Stomach smooth muscle (tissue), 2 donors: ENCODE data around the gene CCDC183.
"Not testable (repeated sequence)": the region's sequence is repeated elsewhere in the genome, so short reads cannot be mapped to it uniquely, and the experiment has no call there.

Experiments used
- H3K27ac ChIP-seq: one replicate; pipeline ENCODE4 v1.7.0; 2013; ENCODE audit warnings: mild to moderate bottlenecking, low read length, inconsistent platforms
- H3K27me3 ChIP-seq, 2 donors: one replicate each; pipeline ENCODE4 v1.7.0; 2013; ENCODE audit warnings: low read length in 2 of 2; ENCODE audit not compliant: insufficient read depth in 2 of 2, control insufficient read depth in 1 of 2
- H3K36me3 ChIP-seq, 2 donors: one replicate each; pipeline ENCODE4 v1.7.0; 2013; ENCODE audit warnings: low read length in 2 of 2; ENCODE audit not compliant: control insufficient read depth in 2 of 2, insufficient read depth in 2 of 2
- H3K4me1 ChIP-seq: one replicate; pipeline ENCODE4 v1.7.0; 2013; ENCODE audit warnings: low read length; ENCODE audit not compliant: control insufficient read depth, insufficient read depth
- H3K4me3 ChIP-seq, 2 donors: one replicate each; pipeline ENCODE4 v1.7.0; 2013; ENCODE audit warnings: low read length in 2 of 2
- H3K9ac ChIP-seq, 2 donors: one replicate each; pipeline ENCODE4 v1.7.0; 2013; ENCODE audit warnings: low read length in 2 of 2, mild to moderate bottlenecking in 1 of 2
- H3K9me3 ChIP-seq, 2 donors: one replicate each; pipeline ENCODE4 v1.7.0; 2013; ENCODE audit warnings: low read length in 2 of 2; ENCODE audit not compliant: control insufficient read depth in 2 of 2
- donor health status: healthy.
- donor health status: Pancreatic carcinoma.

The CCDC183 gene

DNA sequence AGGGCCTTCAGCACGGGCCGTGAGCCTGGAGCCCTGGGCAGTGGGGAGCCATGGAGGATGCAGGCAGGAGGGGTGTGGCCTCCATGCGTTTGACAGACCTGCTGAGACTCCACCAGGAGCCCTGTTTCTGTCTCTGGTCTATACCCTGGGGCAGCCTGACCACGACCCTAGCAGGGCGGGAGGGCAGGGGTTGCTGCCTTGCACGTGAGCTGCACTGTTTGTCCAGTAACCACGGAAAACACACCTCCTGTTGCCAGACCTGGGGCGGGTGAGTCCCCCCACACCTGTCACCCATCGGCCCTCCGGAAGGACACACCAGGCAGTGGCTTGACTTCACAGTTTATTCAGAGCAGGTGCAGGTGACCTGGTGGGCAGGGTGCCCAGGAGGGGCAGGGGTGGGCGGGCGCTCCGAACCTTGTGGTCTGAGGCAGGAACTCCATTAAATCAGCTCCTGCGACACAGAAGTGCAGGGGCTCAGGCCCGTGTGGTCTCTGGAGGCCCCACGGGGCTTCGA is 42.0 kb upstream of the CCDC183 start:
- H3K27ac ChIP-seq: no peak overlapping the region
- H3K9ac ChIP-seq: no peak overlapping the region
- H3K9me3 ChIP-seq: peaks cover 0 to 5% of the 10 kb centered on the region in 2 donors
- H3K27me3 ChIP-seq: peaks cover 0 to 6% of the 10 kb centered on the region in 2 donors
- H3K4me1 ChIP-seq: no peaks in the 10 kb centered on the region
- H3K36me3 ChIP-seq: no peaks in the 10 kb centered on the region
- no peak overlapping the region for H3K4me3 ChIP-seq

DNA sequence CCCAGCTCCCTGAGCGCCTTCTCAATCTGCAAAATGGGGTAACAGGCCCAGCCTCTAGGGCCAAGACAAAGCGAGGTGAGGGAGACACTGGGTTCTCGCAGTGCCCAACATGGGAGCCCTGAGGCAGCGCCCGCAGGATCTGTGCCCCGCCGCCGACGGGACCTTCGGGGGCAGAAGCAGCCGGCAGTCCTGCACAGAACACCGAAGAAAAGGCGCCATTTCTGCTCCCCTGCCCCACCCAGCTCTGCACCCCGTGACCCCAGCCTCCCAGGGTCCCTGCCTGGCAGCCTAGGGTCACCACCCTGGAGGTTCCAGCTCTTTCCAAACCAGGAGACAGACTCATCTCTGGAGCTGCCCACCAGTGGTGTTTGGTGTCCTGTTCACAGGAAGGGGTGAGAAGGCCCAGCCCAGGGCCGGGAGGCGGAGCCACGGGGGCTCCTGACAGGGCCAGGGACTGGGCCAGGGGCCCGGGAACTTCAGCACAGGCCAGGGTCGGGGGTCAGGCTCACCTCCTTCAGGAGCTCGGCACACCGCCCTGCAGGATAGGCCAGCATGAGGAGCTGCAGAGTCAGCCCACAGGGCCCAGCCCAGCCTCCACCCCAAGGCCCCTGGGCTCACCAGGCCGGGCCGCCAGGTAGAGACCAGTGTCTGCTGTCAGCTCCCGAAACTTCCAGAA is 41.4 kb upstream of the CCDC183 start:
- H3K4me3 ChIP-seq: no peak overlapping the region
- H3K27ac ChIP-seq: no peak overlapping the region
- no peaks in the 10 kb centered on the region for H3K4me1 ChIP-seq
- peaks cover 0 to 6% of the 10 kb centered on the region in 2 donors for H3K27me3 ChIP-seq
- no peaks in the 10 kb centered on the region for H3K36me3 ChIP-seq
- peaks cover 0 to 5% of the 10 kb centered on the region in 2 donors for H3K9me3 ChIP-seq
- no peak overlapping the region for H3K9ac ChIP-seq

DNA sequence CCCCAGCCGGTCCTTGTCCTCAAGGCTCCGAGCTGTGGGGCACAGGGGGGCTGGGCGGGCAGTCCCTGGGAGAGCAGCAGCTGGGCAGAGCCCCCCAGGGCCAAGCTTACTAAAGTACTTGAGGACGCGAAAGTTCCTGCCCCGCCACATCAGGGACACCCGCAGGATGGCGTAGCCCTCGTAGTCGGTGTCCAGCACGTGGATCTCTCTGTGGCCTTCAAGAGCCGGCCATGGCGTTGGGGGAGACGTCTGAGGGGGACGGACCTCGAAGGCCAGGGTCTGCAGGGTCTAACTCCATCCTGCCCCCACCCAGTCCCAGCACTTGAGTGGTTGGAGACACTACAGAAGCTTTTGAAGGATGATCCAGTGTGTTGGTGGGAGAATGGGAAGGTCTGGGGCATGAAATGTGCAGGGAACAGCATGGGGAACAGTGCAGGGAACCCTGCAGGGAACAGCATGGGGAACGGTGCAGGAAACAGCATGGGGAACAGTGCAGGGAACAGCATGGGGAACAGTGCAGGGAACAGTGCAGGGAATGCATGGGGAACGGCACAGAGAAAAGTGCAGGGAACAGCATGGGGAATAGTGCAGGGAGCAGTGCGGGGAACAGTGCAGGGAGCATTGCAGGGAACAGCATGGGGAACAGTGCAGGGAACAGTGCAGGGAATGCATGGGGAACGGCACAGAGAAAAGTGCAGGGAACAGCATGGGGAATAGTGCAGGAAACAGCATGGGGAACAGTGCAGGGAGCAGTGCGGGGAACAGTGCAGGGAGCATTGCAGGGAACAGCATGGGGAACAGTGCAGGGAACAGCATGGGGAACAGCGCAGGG is 40.6 kb upstream of the CCDC183 start:
- H3K36me3 ChIP-seq, H3K4me1 ChIP-seq, H3K27ac ChIP-seq, H3K4me3 ChIP-seq, H3K9ac ChIP-seq, H3K9me3 ChIP-seq: not testable (repeated sequence)
- H3K27me3 ChIP-seq: peaks cover 0 to 10% of the 10 kb centered on the region in 2 donors

DNA sequence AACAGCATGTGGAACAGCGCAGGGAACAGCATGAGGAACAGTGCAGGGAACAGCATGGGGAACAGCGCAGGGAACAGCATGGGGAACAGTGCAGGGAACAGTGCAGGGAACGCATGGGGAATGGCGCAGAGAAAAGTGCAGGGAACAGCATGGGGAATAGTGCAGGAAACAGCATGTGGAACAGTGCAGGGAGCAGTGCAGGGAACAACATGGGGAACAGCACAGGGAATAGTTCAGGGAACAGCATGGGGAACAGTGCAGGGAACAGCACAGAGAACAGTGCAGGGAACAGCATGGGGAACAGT is 40.1 kb upstream of the CCDC183 start:
- Histone ChIP-seq H3K27ac (no peak overlapping the region), H3K9ac (no peak overlapping the region), H3K9me3 (peaks cover 0 to 5% of the 10 kb centered on the region in 2 donors), H3K36me3 (no peaks in the 10 kb centered on the region), H3K4me3 (no peak overlapping the region), H3K27me3 (peaks cover 0 to 10% of the 10 kb centered on the region in 2 donors), H3K4me1 (peaks cover 3% of the 10 kb centered on the region)

DNA sequence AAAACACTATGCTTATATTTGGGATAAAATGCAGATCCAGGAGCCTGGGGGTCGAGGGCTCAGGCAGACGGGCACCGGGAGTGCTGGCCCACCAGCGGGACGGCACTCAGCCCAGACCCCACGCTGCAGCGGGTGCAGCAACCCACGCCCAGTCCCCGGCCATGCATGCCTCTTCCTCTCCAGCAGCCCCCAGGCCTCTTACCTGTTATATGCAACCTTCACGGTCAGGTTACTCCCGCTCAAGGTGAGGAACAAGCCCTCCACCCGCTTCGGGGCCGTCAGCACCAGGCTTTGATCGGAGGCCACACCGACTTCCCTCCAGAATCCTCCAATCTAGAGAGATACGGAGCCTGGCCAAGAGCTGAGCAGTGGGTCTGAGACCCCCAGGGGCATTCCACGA is 39.3 kb upstream of the CCDC183 start:
- H3K36me3 ChIP-seq: no peaks in the 10 kb centered on the region
- H3K9ac ChIP-seq: no peak overlapping the region
- H3K4me1 ChIP-seq: peaks cover 3% of the 10 kb centered on the region
- peaks cover 3 to 10% of the 10 kb centered on the region in 2 donors for H3K27me3 ChIP-seq
- no peak overlapping the region for H3K4me3 ChIP-seq
- peaks cover 0 to 5% of the 10 kb centered on the region in 2 donors for H3K9me3 ChIP-seq
- no peak overlapping the region for H3K27ac ChIP-seq

DNA sequence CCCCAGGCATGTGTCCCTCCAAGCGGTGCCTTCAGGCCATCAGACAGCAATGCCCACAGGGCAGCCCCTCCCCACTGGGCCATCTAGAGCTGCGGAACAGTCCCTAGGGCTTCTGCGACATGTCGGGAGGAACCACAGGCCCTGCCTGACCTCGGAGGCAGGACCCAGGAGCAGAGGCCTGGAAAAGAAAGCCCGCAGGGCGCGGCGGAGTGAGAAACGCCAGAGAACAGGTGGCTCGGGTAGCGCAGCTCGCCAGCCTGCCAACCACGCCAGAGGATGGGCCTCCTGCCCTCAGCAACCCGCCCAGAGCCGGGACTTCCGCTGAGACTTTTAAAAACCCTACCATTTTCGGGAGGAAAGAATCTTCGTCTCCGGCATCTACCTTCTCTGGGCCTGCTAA is 38.8 kb upstream of the CCDC183 start:
- Histone ChIP-seq H3K36me3 (no peaks in the 10 kb centered on the region), H3K9me3 (peaks cover 0 to 5% of the 10 kb centered on the region in 2 donors), H3K27me3 (peaks cover 3 to 13% of the 10 kb centered on the region in 2 donors), H3K4me3 (no peak overlapping the region), H3K9ac (no peak overlapping the region), H3K4me1 (peaks cover 3% of the 10 kb centered on the region), H3K27ac (no peak overlapping the region)

DNA sequence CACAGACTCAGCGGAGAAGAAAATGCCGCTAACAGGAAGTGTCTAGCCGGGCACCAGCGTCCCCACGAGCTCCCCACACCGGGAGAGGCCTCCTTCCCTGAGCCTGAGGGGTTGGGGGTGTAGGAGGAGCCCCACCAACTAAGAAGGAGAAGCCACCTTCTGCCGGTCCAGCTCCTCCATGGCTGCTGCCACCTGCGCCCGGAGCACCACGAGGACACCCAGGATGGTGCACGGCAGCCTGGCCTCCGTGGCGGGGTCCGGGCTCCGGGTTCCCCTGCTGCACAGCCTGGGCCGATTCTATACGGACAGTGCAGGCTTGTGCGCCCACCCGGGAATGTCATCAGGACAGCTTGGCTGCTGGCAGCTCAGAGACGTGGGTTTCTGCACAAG is 38.4 kb upstream of the CCDC183 start:
- peaks cover 3% of the 10 kb centered on the region for H3K4me1 ChIP-seq
- H3K4me3 ChIP-seq: no peak overlapping the region
- peaks cover 3 to 13% of the 10 kb centered on the region in 2 donors for H3K27me3 ChIP-seq
- no peak overlapping the region for H3K27ac ChIP-seq
- no peaks in the 10 kb centered on the region for H3K36me3 ChIP-seq
- peaks cover 0 to 5% of the 10 kb centered on the region in 2 donors for H3K9me3 ChIP-seq
- H3K9ac ChIP-seq: no peak overlapping the region

DNA sequence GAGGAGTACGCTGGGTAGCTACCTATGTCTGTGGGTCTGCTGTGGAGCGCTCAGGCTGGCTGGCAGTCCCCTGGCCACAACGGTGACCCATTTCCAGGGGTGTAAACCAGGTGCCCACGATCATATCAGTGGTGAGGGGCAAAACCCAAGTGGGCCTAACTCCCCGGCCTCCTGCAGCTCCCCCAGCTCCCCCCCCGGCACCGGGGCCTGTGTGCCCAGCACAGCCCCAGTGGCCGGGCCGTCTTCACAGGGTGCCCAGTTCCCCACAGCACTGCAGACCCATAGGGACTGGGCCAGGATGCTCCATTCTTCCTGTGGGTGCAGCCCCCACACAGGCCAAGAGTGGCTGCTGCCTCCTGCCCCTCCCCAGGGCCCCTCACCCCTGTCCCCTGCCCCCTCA is 37.1 kb upstream of the CCDC183 start:
- Histone ChIP-seq H3K27ac (no peak overlapping the region), H3K27me3 (peaks cover 11 to 18% of the 10 kb centered on the region in 2 donors), H3K4me3 (no peak overlapping the region), H3K9ac (no peak overlapping the region), H3K9me3 (peaks cover 0 to 5% of the 10 kb centered on the region in 2 donors), H3K36me3 (no peaks in the 10 kb centered on the region), H3K4me1 (peaks cover 7% of the 10 kb centered on the region)

DNA sequence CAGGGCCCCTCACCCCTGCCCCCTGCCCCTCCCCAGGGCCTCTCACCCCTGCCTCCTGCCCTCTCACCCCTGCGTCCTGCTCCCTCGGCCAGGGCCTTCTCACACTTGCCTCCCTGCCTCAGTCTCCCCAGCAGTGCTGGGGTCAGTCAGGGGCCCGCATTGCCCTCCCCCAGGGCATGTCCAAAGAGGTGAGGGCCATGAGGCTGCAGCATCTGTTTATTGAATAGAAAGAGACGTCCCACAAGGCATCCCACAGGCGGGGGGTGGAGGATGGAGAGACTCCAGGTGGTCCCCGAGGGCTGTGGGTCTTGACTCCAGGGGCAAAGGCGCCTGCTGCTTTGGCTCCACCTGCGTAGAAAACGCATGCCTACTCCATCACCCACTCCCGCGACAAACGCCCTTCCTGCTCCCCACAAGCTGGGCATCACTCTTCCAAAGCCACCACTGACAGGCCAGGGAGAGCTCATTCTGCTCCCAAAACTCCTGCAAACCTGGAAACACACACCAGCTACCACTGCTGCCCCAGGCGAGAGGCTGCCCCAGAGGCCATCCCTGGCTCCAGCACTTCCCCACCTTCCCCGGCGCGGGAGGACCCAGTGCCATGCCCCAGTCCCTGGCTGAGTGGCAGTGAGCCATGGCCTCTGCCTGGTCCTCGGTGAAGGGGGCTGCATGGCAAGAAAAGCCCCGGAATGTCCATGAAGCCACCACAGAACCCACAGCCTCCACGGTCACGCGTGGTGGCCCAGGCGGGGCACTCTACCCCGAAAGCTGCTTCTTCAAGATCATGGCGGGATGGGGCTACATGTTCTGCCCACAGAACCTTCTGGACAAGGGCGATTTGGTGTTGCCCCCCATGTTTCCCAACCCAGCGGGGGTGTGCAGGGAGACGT is 36.5 kb upstream of the CCDC183 start:
- H3K4me3 ChIP-seq: no peak overlapping the region
- peaks cover 7% of the 10 kb centered on the region for H3K4me1 ChIP-seq
- no peaks in the 10 kb centered on the region for H3K36me3 ChIP-seq
- no peak overlapping the region for H3K9ac ChIP-seq
- peaks cover 17 to 21% of the 10 kb centered on the region in 2 donors for H3K27me3 ChIP-seq
- peaks cover 0 to 5% of the 10 kb centered on the region in 2 donors for H3K9me3 ChIP-seq
- no peak overlapping the region for H3K27ac ChIP-seq

DNA sequence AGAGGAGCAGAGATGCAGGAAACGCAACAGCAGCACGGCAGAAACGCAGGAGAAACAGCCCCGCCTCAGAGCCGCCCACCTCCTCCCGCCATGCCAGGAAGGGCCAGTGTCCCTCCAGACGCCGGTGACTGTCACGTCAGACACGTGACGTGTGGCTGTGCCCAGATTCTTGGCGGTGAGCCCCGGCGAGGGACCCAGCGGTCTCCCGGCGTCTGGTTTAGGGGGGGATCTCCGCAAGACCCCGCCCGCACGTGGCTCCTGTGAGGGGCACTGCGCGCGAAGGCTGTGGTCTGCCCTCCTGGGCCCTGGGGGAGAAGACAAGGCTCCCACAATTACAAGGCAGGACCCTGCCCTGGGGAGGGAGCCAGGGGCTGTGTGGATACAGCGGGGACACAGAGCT is 35.7 kb upstream of the CCDC183 start:
- Histone ChIP-seq H3K9me3 (peaks cover 0 to 3% of the 10 kb centered on the region in 2 donors), H3K36me3 (no peaks in the 10 kb centered on the region), H3K9ac (no peak overlapping the region), H3K4me3 (no peak overlapping the region), H3K4me1 (peaks cover 7% of the 10 kb centered on the region), H3K27me3 (peaks cover 17 to 23% of the 10 kb centered on the region in 2 donors), H3K27ac (no peak overlapping the region)
